ENCODE measurements around the gene TGFBR3L. TPM values are rescaled to one million over a fixed set of nuclear protein-coding genes. Genes with fewer than 3 reads are reported as not detected.

Gene TGFBR3L
- total and polyA plus RNA-seq, 2 donors (not counting 3 experiments of a cell fraction or from before 2014, with no cell fraction given): 0.35 TPM; not detected in 1

GRCh38 chr19:7963566-7963965, 48.9 kb downstream of the TGFBR3L start:
- BruUV-seq (replicated peaks): no TSS peak
- no peak overlapping the region for H3K4me3 ChIP-seq (replicated peaks in 1 of 3; ENCODE audit: insufficient read depth in 1 of 3, low read depth in 1 of 3, low read length in 3 of 3)

More at GRCh38 chr19:7963566-7963965, 48.9 kb downstream of the TGFBR3L start:
- H3K79me2 ChIP-seq (ENCODE audit: control insufficient read depth, insufficient read depth, low read length): no peaks in the 10 kb centered on the region
- H4K20me1 ChIP-seq (replicated peaks; ENCODE audit: control insufficient read depth, extremely low read depth, insufficient read depth, low read length): no peaks in the 10 kb centered on the region
- peaks cover 24 to 41% of the 10 kb centered on the region in 2 experiments for H3K36me3 ChIP-seq (ENCODE audit: control insufficient read depth in 2 of 2, extremely low read depth in 1 of 2, insufficient read depth in 2 of 2, low read length in 2 of 2)
- DNase-seq (ENCODE audit: low read depth, low spot score) (no peak), FAIRE-seq (no peak)
- H3K9me3 ChIP-seq (replicated peaks; ENCODE audit: control insufficient read depth, insufficient read depth, low read length): no peaks in the 10 kb centered on the region
- H3K27ac ChIP-seq (ENCODE audit: insufficient read depth, low read depth, low read length): no peak overlapping the region
- ChIA-PET POLR2A (no interaction called here), CTCF (no interaction called here)
- H2AFZ ChIP-seq (ENCODE audit: low read depth, low read length): no peak overlapping the region
- H3K4me2 ChIP-seq (ENCODE audit: insufficient read depth, low read length): no peak overlapping the region
- dilution Hi-C loops (cut with MboI; ENCODE audit: extremely low pct_ligation_motif_present, low sequenced_read_pairs) (no loop called here), intact Hi-C loops (cut with micrococcal nuclease) (no loop called here)
- H3K9ac ChIP-seq (replicated peaks; ENCODE audit: extremely low read depth, insufficient read depth, low read length): no peak overlapping the region
- no peaks in the 10 kb centered on the region for H3K4me1 ChIP-seq (ENCODE audit: control insufficient read depth, extremely low read depth, insufficient read depth, low read length)
- H3K9me1 ChIP-seq (replicated peaks; ENCODE audit: control insufficient read depth, extremely low read depth, insufficient read depth, low read length): no peaks in the 10 kb centered on the region
- H3K27me3 ChIP-seq (ENCODE audit: control insufficient read depth in 2 of 2, insufficient read depth in 2 of 2, low read length in 2 of 2): no peaks in the 10 kb centered on the region
- no peak for TF ChIP-seq CTCF (IDR thresholded peaks at IDR 0.05; ENCODE audit: extremely low read depth in 1 of 2, insufficient read depth in 1 of 2, low read depth in 1 of 2, low read length in 2 of 2)
- no peak for TF ChIP-seq JUN (IDR thresholded peaks at IDR 0.05; ENCODE audit: borderline replicate concordance, insufficient read depth, insufficient read length, low read depth)
- TF ChIP-seq MAX (IDR thresholded peaks at IDR 0.05; ENCODE audit: insufficient read depth, insufficient read length): no peak
- no peak for TF ChIP-seq POLR2A (IDR thresholded peaks at IDR 0.05; ENCODE audit: low read depth, low read length)
- no peak for TF ChIP-seq POLR2AphosphoS5 (IDR thresholded peaks at IDR 0.05; ENCODE audit: insufficient read depth, low read depth, low read length)
- no peak for TF ChIP-seq GATA2 (IDR thresholded peaks at IDR 0.05; ENCODE audit: insufficient read depth, insufficient read length, low read depth, low read length)
- no peak for TF ChIP-seq FOS (IDR thresholded peaks at IDR 0.05; ENCODE audit: borderline replicate concordance, insufficient read depth, low read length)
- TF ChIP-seq MYC (IDR thresholded peaks at IDR 0.05; ENCODE audit: low read depth, low read length): no peak
- TF ChIP-seq EZH2 (IDR thresholded peaks at IDR 0.05; ENCODE audit: borderline replicate concordance, low read depth, low read length, severe bottlenecking): no peak
